Non-pigmented ciliary epithelial cell (primary cell): ENCODE results near the gene EMP1.
A peak's percentile ranks its signal among the peaks of the same experiment; 100 is the strongest.

Experiments
- DNase-seq: peaks from one replicate; pipeline ENCODE4 v3.0.0-alpha.2; 2010; ENCODE audit warnings: low read depth

EMP1 gene

GRCh38 chr12:13223941-13224340, 27.4 kb downstream of the EMP1 start:
- DNase-seq, result no peak

- DNase-seq, result no peak
Measured at GRCh38 chr12:13227191-13227590, 30.7 kb downstream of the EMP1 start.

- no peak for DNase-seq
Measured at GRCh38 chr12:13228579-13228978, 32.1 kb downstream of the EMP1 start.

GRCh38 chr12:13229504-13229903, 33.0 kb downstream of the EMP1 start:
- no peak for DNase-seq

GRCh38 chr12:13230500-13230899, 34.0 kb downstream of the EMP1 start:
- no peak for DNase-seq

- DNase-seq, result no peak
Measured at GRCh38 chr12:13233830-13234641, 37.5 kb downstream of the EMP1 start.

GRCh38 chr12:13238204-13238603, 41.7 kb downstream of the EMP1 start:
- DNase-seq, result no peak

GRCh38 chr12:13241833-13242488, 45.4 kb downstream of the EMP1 start:
- no peak for DNase-seq

GRCh38 chr12:13242936-13243335, 46.4 kb downstream of the EMP1 start:
- no peak for DNase-seq

- DNase-seq, result no peak
Measured at GRCh38 chr12:13243516-13244070, 47.1 kb downstream of the EMP1 start.

GRCh38 chr12:13247596-13247995, 51.1 kb downstream of the EMP1 start:
- no peak for DNase-seq

- DNase-seq, result no peak
Measured at GRCh38 chr12:13248964-13249363, 52.4 kb downstream of the EMP1 start.

- peak; percentile 47 for DNase-seq
Measured at GRCh38 chr12:13250416-13250815, 53.9 kb downstream of the EMP1 start.

GRCh38 chr12:13251521-13251920, 55.0 kb downstream of the EMP1 start:
- no peak for DNase-seq

- no peak for DNase-seq
Measured at GRCh38 chr12:13252024-13252423, 55.5 kb downstream of the EMP1 start.

- no peak for DNase-seq
Measured at GRCh38 chr12:13252616-13253015, 56.1 kb downstream of the EMP1 start.

- DNase-seq, result no peak
Measured at GRCh38 chr12:13253966-13254760, 57.6 kb downstream of the EMP1 start.

GRCh38 chr12:13255792-13256691, 59.5 kb downstream of the EMP1 start:
- DNase-seq, result peak; percentile 78

GRCh38 chr12:13256692-13257045, 60.1 kb downstream of the EMP1 start:
- DNase-seq, result no peak

GRCh38 chr12:13257356-13257875, 60.9 kb downstream of the EMP1 start:
- DNase-seq, result no peak

GRCh38 chr12:13258197-13258596, 61.7 kb downstream of the EMP1 start:
- no peak for DNase-seq
